GM10266 (cell line): ENCODE data around the gene SBK2.

Experiments used
- DNase-seq: peaks from one replicate; pipeline ENCODE4 v3.0.0; 2012; ENCODE audit errors: extremely low spot score
- CTCF ChIP-seq: IDR thresholded peaks from 2 replicates; pipeline ENCODE4 v1.5.1; 2012; ENCODE audit warnings: mild to moderate bottlenecking, low read depth; ENCODE audit not compliant: control insufficient read depth, insufficient read depth; ENCODE audit errors: missing control alignments

The SBK2 gene

GRCh38 chr19:55552206-55552605 is 15.3 kb upstream of the SBK2 start:
- TF ChIP-seq CTCF: no peak
- no peak for DNase-seq

GRCh38 chr19:55550321-55550650 is 13.4 kb upstream of the SBK2 start:
- TF ChIP-seq CTCF: no peak
- no peak for DNase-seq

- no peak for TF ChIP-seq CTCF
- no peak for DNase-seq
Measured at GRCh38 chr19:55549500-55550320, 12.8 kb upstream of the SBK2 start.

GRCh38 chr19:55546822-55547614 is 10.1 kb upstream of the SBK2 start:
- TF ChIP-seq CTCF: no peak
- no peak for DNase-seq

GRCh38 chr19:55546011-55546410 is 9.1 kb upstream of the SBK2 start:
- no peak for TF ChIP-seq CTCF
- no peak for DNase-seq

GRCh38 chr19:55545443-55545842 is 8.5 kb upstream of the SBK2 start, which contains the start of gene SBK3:
TSS of gene SBK3 (minus strand) at chr19:55545543. CDS start at chr19:55545543, 0 bp downstream.
- DNase-seq: no peak
- no peak for TF ChIP-seq CTCF
